PC-3 (cell line): Measurements from ENCODE around the gene FOXL2NB.

Source experiments
- CTCF ChIP-seq: fragments of 300-600 bp; sonication (generic); conservative IDR thresholded peaks from 2 replicates; pipeline ENCODE4 v1.5.1; 2017; ENCODE audit warnings: antibody characterized with exemption, low read depth, mild to moderate bottlenecking, low read length
- EZH2 ChIP-seq: fragments of 300-600 bp; sonication (generic); IDR thresholded peaks from one replicate; pipeline ENCODE4 v1.6.1; 2017; ENCODE audit warnings: antibody characterized with exemption, mild to moderate bottlenecking, low read length; ENCODE audit not compliant: unreplicated experiment
- EZH2phosphoT487 ChIP-seq: fragments of 300-600 bp; sonication (generic); IDR thresholded peaks from 2 replicates; pipeline ENCODE4 v1.6.1; 2018; ENCODE audit warnings: mild to moderate bottlenecking, antibody characterized with exemption, low read length, borderline replicate concordance

- TF ChIP-seq CTCF, result no peak
- TF ChIP-seq EZH2, result no peak
- TF ChIP-seq EZH2phosphoT487, result no peak
These were observed 38.2 kb upstream of the FOXL2NB start for GRCh38 chr3:138908846-138909245.
